BE2C (cell line): ENCODE measurements around the gene ZFYVE21.

ENCODE experiments used
- DNase-seq: peaks from one replicate; pipeline ENCODE4 v3.0.0-alpha.2; 2020
- H3K27me3 ChIP-seq: fragments of 250-450 bp; sonication (Bioruptor Pico); 2 replicates; pipeline ENCODE4 v1.5.1; 2020; ENCODE audit warnings: mild to moderate bottlenecking
- H3K36me3 ChIP-seq: fragments of 250-450 bp; sonication (Bioruptor Pico); 2 replicates; pipeline ENCODE4 v1.5.1; 2020; ENCODE audit warnings: mild to moderate bottlenecking
- H3K4me1 ChIP-seq: fragments of 250-450 bp; sonication (Bioruptor Pico); 2 replicates; pipeline ENCODE4 v1.5.1; 2020
- H3K4me3 ChIP-seq: 2 replicates; pipeline ENCODE4 v1.5.1; 2011; ENCODE audit warnings: low read depth, low read length
- H3K9me3 ChIP-seq: fragments of 250-450 bp; sonication (Bioruptor Pico); 2 replicates; pipeline ENCODE4 v1.5.1; 2020
- TF ChIP-seq, protein P1 (sequence below): IDR thresholded peaks from 2 replicates; pipeline ENCODE4 v1.5.1; 2012; ENCODE audit warnings: mild to moderate bottlenecking, low read depth, low read length

ZFYVE21 gene

DNA sequence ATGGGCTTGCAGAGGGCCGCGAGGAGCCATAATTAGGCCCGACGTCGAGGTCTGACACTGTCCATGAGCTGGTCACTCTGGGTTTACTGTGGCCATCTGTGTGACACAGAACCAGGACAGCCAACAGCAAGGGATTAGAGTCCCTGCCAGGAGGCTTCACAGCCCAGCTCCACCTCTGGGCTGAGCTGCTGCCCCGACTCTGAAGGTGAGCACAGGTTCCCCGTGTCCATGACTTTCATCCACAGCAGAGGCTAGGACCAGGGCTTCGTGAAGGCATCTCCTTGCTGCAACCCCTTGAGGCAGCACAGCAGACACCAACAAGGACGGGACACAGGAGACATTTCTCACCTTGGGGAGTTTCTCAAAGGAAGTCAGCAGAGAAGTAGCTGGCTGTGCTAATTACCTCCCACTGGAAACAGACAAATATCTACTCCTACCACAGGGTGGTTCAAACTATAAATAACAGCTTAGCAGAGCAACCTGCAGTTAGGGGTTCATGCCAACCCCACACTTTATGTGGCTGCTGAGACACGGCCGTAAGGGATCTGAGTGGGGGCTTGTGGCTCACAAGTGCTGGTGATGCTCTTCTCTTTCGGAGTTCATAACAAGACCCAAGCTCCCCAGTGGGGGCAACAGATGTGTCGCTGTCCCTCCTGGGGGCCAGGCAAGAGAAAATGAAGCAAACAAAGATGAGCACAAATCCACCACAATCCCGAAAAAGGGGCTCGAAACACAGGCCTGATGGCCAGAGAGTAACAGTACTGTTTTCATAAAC lies 29.2 kb downstream of the ZFYVE21 start:
- H3K4me1 ChIP-seq = no peaks in the 10 kb centered on the region
- H3K27me3 ChIP-seq = no peaks in the 10 kb centered on the region
- no peak overlapping the region for H3K4me3 ChIP-seq
- no peaks in the 10 kb centered on the region for H3K9me3 ChIP-seq
- peaks cover 93% of the 10 kb centered on the region for H3K36me3 ChIP-seq
- TF ChIP-seq, protein P1, sequence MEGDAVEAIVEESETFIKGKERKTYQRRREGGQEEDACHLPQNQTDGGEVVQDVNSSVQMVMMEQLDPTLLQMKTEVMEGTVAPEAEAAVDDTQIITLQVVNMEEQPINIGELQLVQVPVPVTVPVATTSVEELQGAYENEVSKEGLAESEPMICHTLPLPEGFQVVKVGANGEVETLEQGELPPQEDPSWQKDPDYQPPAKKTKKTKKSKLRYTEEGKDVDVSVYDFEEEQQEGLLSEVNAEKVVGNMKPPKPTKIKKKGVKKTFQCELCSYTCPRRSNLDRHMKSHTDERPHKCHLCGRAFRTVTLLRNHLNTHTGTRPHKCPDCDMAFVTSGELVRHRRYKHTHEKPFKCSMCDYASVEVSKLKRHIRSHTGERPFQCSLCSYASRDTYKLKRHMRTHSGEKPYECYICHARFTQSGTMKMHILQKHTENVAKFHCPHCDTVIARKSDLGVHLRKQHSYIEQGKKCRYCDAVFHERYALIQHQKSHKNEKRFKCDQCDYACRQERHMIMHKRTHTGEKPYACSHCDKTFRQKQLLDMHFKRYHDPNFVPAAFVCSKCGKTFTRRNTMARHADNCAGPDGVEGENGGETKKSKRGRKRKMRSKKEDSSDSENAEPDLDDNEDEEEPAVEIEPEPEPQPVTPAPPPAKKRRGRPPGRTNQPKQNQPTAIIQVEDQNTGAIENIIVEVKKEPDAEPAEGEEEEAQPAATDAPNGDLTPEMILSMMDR = no peak
- no peak for DNase-seq

DNA sequence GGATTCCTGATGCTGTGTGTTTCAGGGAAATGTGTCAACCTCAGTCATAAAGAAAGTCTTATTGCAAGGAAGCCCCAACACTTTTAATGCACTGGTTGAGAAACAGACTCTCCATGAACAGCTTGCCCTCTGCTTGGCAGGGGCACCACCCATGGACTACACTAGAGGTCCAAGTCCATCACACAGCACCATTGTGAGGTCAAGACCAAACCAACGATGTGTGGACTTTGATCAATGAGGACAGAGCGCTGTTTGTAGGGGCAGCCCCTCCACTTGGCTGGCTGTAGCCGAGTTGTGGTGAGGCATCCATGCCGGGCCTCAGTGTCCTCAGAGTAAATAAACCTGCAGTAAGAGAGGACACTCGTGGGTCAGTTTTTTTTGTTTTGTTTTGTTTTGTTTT lies 29.8 kb downstream of the ZFYVE21 start:
- no peaks in the 10 kb centered on the region for H3K4me1 ChIP-seq
- H3K9me3 ChIP-seq = no peaks in the 10 kb centered on the region
- TF ChIP-seq, protein P1 = no peak
- H3K4me3 ChIP-seq = no peak overlapping the region
- no peak for DNase-seq
- peaks cover 93% of the 10 kb centered on the region for H3K36me3 ChIP-seq
- H3K27me3 ChIP-seq = no peaks in the 10 kb centered on the region

DNA sequence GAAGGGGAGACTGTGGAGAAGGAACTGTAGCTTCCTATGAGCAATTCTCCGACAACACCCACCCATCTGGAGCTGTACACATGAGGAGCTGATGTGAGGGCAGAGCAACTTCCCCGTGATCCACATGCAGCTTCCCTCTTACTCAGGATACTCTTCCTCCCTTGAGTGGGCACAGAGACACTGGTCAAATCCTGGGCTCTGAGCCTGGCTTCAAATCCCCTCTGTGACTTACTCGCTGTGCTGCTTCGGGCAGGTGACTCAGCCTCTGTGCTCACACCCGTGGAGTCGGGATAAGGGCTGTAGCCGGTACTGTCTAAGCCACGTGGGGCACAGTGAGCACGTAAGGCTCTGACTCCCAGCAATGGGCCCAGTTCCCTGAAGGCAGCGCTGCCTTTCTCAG lies 31.1 kb downstream of the ZFYVE21 start:
- Histone ChIP-seq H3K4me1 (no peaks in the 10 kb centered on the region), H3K36me3 (peaks cover 93% of the 10 kb centered on the region), H3K9me3 (no peaks in the 10 kb centered on the region), H3K27me3 (no peaks in the 10 kb centered on the region), H3K4me3 (no peak overlapping the region)
- TF ChIP-seq, protein P1 = no peak
- no peak for DNase-seq

DNA sequence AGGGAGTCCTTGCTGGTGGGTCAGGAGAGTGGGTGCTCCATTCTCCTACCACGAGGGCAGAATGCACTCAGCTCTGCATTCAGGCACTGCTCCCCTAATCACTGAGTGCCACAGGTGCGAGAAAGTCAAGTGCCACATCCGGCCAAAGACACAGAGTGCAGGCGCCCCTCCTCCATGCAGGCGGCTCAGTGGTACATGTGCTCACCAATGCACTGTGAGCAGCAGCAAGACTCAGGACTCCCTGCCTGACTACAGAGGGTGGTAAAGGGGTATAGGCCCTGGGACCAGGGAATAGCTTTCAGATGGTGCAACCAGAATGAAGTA lies 32.9 kb downstream of the ZFYVE21 start:
- no peaks in the 10 kb centered on the region for H3K27me3 ChIP-seq
- TF ChIP-seq, protein P1 = no peak
- H3K36me3 ChIP-seq = peaks cover 94% of the 10 kb centered on the region
- H3K4me3 ChIP-seq = no peak overlapping the region
- no peaks in the 10 kb centered on the region for H3K9me3 ChIP-seq
- no peaks in the 10 kb centered on the region for H3K4me1 ChIP-seq
- no peak for DNase-seq

DNA sequence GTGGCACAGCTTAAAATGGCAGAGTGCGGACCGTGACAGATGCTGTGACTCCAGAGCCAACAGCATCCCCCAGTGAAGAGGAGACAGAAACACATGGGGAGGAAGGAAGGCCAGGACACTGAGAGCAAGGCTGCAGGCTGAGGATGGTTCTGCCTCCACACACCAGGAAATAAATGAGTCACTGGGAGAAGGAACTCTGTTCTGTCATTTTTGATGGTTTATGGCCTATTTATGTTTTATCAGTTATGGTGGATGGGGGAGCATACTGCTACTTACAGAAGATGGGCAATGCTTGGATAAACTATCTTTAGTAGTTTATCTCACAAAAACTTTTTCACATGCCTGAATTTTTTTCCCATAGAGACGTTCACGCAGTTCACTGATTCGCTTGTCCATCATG lies 33.8 kb downstream of the ZFYVE21 start:
- DNase-seq = no peak
- Histone ChIP-seq H3K9me3 (no peaks in the 10 kb centered on the region), H3K27me3 (no peaks in the 10 kb centered on the region), H3K4me1 (no peaks in the 10 kb centered on the region), H3K4me3 (no peak overlapping the region), H3K36me3 (peaks cover 95% of the 10 kb centered on the region)
- TF ChIP-seq, protein P1 = no peak

GRCh38 chr14:103749860-103750259 lies 34.2 kb downstream of the ZFYVE21 start:
- H3K27me3 ChIP-seq = no peaks in the 10 kb centered on the region
- no peaks in the 10 kb centered on the region for H3K4me1 ChIP-seq
- H3K4me3 ChIP-seq = no peak overlapping the region
- TF ChIP-seq, protein P1 = no peak
- no peaks in the 10 kb centered on the region for H3K9me3 ChIP-seq
- H3K36me3 ChIP-seq = peaks cover 92% of the 10 kb centered on the region
- no peak for DNase-seq
